GM13976 (cell line): Measurements from ENCODE around the gene ZNF839.
"Not testable (repeated sequence)": the region's sequence is repeated elsewhere in the genome, so short reads cannot be mapped to it uniquely, and the experiment has no call there.

Source experiments
- DNase-seq: peaks from one replicate; pipeline ENCODE4 v3.0.0; 2012; ENCODE audit warnings: low spot score
- CTCF ChIP-seq: IDR thresholded peaks from 2 replicates; pipeline ENCODE4 v1.5.1; 2012; ENCODE audit warnings: borderline replicate concordance, mild to moderate bottlenecking; ENCODE audit not compliant: insufficient read depth; ENCODE audit errors: extremely low read depth, missing control alignments, control extremely low read depth
- in situ Hi-C: fragments of 300-500 bp; cut with MboI; formaldehyde crosslinking; loops from one replicate; pipeline ENCODE4 v1.12.0; 2022; ENCODE audit warnings: low sequenced_read_pairs, mixed read lengths, inconsistent platforms; ENCODE audit not compliant: unreplicated experiment

Gene ZNF839

DNA sequence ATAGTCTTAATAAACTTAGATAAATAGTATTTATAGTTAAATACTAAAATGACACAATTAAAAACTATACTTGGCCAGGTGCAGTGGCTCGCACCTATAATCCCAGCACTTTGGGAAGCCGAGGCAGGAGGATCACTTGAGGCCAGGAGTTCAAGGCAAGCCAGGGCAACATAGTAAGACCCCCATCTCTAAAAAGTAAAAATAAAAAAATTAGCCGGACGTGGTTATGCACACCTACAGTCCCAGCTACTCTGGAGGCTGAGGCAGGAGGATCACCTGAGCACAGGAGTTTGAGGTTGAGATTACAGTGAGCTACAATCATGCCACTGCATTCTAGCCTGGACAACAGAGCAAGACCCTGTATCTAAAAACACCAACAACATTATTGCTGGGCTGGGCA is 27.1 kb downstream of the ZNF839 start:
- no peak for DNase-seq
- TF ChIP-seq CTCF, result no peak
- in situ Hi-C loops, result no loop called here

GRCh38 chr14:102348376-102348775 is 28.8 kb downstream of the ZNF839 start:
- in situ Hi-C loops, result no loop called here
- no peak for DNase-seq
- TF ChIP-seq CTCF, result no peak

DNA sequence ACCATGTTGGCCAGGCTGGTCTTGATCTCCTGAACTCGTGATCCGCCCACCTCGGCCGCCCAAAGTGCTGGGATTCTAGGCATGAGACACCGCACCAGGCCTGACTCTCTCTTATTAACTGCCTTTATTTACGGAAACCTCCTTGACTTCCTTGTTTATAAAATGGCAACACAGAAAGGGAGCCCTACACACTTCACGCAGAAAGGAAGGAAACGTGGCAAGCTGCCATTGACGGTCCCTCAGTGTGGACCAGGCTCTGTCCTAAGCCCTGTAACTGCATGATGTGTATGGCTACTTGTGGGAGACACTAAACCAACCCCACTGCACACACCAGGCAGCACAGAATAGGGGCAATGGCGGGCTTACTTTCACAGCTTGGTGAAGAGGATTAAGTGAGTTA is 31.5 kb downstream of the ZNF839 start:
- in situ Hi-C loops, result no loop called here

GRCh38 chr14:102351593-102351992 is 32.0 kb downstream of the ZNF839 start:
- DNase-seq, in situ Hi-C loops: not testable (repeated sequence)

More for the DNA sequence above, 31.5 kb downstream of the ZNF839 start:
- no peak for DNase-seq
- TF ChIP-seq CTCF, result no peak

DNA sequence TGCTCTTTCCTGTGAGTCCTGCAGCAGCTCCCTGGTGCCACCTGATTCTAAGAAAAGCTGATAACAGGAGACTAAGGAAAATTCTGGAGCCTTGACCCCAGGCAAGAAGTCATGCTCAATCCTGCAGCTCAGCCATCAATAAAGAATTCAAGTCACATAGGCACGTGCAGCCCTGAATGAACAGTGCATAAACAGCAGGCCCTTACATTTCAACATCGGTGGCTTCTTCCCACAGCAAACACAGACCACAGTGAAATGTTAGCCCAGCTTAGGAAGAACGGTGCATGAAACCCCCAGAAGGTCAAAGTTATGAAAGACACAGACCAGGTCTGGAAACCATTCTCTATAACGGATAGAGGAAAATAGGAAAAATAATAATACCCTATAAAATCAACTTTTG is 32.7 kb downstream of the ZNF839 start:
- in situ Hi-C loops, result no loop called here
- TF ChIP-seq CTCF, result no peak
- no peak for DNase-seq

DNA sequence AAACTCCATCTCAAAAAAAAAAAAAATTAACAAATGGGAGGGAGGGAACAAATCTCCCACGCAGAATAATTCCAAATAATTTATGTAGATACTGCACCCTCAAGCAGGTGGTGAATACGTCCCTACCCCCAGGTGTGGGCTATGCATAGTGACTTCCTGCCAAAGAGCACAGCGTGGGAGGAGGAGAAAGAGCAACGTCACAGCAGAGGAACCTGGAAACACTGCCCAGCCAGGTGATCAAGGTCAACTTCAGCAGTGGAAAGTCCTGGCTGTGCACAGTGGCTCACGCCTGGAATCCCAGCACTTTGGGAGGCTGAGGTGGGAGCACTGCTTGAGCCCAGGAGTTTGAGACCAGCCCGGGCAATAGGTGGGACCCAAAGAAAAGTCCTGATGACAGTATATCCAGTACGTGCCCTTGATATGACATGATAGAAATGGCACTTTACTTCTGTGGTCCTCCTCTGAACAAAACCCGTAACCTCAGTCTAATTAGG is 33.6 kb downstream of the ZNF839 start:
- TF ChIP-seq CTCF, result no peak
- no peak for DNase-seq
- in situ Hi-C loops, result no loop called here

GRCh38 chr14:102356280-102356679 is 36.7 kb downstream of the ZNF839 start:
- no peak for TF ChIP-seq CTCF
- in situ Hi-C loops, result no loop called here
- no peak for DNase-seq
